SKM-1 (cell line): ENCODE measurements around the gene GALNT1.
A peak's percentile ranks its signal among the peaks of the same experiment; 100 is the strongest.

Experiments used
- DNase-seq: peaks from one replicate; lab custom pipeline; 2025; ENCODE audit not compliant: unreplicated experiment; lab: John Stamatoyannopoulos, UW

Gene GALNT1

DNA sequence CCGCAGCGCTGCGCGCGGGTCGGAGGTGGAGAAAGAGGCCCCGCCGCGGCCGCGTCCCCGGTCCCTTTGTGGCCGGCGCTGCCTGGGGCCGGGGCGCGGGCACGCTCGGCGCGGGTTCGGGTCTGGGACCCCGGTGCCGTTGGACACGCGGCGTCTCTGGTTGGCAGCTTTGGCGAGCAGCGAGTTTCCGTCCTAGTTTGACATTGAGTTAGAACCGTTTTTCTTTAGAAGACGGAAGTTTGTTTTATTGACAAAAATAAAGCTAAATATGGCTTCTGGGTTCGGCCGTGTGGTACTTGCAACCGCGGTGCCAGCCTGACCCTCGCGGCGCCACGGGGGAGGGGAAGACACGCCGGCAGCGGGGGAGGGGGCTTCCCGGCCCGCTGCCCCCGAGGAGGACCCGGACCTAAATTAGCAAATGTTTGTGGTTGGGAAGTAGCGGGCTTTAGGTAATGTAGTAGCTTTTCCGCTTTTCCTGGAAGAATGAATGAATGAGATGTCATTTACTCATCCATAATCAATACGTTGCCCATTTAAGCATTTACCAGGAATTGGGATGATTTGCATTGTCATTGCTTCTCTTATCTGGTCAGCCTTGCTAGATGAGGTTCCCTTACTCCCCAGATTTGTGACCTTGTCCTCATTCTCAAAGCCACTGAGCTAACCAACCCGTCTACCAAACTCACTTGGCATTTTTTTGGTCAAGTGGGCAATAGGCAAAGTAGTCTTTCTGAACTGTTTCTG, 530 bp downstream of the GALNT1 start:
- DNase-seq, result no peak

DNA sequence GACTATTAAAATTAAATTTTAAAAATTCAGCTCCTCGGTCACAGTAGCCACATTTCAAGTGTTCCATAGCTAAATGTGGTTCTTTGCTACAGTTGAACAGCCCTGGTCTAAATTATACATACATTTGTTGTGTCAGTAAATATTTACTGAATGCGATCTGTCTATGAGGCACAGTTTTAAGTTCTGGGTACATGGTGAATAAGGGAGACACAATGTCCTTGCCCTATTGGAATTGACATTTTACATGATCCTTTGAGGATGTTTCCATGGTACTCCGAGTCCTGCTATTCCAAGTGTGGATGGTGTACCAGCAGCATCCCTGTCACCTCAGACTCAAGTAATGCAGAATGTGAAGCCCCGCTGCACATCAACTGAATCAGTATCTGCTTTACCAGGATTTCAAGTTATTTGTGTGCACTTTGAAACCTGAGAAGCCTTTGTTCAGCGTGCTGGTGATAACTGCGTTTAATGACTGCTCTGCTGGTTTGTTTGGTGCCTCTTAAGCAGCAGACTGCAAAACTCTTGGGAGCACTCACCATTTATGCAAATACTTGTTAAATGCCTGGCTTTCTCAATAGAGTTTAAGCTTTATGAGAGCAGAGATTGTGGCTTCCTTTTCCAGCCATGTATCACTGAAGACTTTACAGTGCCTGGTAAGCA, 1.5 kb downstream of the GALNT1 start:
- no peak for DNase-seq

DNA sequence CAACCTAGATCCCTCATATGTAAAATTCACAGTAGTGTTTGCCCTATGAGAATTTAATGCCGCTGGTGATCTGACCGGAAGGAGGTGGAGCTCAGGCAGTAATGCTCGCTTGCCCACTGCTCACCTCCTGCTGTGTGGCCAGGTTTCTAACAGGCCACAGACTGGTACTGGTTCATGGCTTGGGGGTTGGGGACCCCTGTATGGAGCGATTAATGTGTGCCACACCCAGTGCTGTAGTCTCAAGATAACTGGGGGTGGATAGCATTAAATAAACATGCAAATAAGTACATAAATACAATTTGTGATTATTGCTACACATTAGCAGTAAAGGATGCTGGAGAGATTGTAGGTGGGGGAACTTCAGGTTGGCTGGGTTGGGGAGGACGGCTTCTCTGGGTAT, 3.2 kb downstream of the GALNT1 start:
- no peak for DNase-seq

DNA sequence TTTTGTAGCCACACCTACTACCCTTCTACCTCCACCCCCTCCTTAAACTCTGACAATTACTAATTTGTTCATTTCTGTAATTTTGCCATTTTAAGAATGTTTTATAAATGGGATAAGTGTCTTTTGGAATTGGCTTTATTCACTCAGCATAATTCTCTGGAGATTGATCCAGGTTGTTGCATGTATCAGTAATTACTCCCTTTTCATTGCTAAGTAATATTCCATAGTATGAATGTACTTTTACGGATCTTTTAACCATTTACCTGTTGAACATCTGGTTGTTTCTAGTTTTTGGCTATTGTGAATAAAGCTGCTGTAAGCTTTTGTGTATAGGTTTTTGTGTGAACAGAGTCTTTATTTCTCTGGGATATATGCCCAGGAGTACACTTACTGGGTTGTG, 4.1 kb downstream of the GALNT1 start:
- no peak for DNase-seq

DNA sequence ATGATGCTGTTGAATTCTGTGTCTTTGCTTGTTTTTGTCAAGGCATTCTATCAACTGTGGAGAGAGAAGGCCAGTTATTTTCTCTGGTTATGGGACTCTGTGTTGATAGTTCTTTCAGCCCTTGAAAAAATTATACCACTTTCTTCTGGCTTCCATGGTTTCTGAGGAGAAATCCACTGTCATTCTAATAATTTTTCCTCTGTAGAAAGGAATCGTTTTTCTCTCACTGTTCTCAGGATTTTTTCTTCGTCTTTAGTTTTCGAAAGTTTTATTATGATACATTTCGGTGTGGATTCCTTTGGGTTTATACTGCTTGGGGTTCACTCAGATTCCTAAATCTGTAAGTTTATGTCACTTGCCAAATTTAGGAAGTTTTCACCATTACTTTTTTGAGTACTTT, 6.6 kb downstream of the GALNT1 start:
- DNase-seq, result no peak

DNA sequence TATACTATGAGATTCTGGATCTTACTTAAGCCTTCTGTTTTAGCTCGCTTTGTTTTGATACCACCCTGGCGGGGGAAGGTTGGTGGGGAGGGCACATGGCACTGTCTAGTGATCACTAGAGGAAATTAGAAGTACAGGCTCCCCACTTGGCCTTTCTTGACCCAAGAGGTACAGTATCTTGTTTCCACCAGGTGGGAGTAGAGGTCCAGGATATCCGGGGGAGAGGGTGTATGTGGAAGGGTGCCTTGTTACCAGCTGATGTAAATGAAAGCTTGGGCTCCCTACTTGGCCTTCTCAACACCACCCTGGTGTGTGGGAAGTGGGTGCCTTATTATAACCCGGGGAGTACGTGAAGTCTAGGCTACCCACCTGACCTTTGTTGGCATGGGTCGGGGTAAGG, 7.5 kb downstream of the GALNT1 start:
- no peak for DNase-seq

DNA sequence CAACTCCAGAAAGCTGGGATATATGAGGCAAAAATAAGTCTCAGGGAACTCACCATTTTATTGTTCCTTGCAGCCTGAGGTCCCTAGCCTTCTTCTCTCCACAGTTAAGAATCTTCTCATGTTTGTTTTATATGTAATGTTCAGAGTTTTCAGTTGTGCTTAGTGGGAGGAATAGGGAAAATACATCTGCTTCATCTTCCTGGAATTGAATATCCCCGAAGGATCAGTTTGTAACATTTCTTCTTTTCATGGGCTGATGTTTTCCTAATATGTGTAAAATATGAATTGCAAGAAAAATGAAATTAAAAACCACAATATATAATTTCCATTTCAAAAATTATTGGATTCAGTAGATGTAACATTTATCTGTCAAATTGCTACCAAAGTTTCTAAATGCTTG, 8.0 kb downstream of the GALNT1 start:
- no peak for DNase-seq

DNA sequence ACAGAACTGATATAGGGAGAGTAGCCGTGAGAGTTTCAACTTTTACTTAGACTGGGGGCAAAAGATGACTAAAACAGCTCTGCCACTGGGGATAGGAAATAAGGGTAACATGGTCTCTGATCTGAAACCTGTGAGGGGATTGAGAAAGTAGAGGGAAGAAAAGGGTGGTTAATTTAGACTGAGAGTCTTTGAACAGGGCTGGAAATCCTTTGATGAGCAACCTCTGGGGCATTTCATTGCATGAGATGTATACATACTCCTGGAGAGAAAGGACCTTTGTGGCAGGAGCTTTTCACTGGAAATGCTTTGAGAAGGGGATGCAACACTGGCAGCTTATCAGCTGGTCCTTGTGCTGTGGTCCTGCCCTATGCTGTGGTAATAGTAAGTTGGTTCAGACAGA, 9.4 kb downstream of the GALNT1 start:
- DNase-seq, result no peak

DNA sequence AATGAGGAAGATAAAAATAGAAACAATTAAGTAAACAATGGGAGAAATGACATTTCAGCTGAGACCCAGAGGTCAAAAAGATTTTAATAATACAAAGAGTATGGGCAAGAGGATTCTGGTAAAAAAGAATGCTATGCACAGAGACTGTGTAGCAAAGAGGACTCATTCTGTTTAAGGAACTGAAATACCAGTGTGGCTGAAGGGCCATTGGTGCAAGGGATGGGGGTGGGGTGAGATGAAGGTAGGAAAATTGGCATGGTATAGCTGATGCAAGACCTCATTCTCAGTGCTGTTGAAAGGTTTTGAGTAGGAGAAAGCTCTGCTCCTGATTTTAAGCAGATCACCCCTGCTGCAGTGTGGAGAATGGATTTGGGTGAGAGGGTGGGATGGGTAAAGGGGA, 10.8 kb downstream of the GALNT1 start:
- DNase-seq, result peak; percentile 56

DNA sequence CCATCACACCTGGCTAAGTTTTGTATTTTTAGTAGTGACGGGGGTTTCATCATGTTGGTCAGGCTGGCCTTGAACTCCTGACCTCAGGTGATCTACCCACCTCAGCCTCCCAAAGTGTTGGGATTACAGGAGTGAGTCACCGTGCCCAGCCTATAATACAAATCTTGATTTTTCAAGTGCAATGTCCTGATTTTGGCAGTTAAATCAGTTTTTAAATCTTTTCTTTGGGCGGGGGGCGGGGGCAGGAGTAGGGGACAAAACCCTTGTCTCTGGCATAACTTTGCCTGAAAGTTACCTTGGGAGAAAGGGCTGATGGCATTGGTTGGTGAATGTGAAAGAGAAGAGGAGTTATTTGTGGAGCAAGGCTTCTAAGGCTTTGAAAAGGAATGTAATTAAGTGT, 12.3 kb downstream of the GALNT1 start:
- no peak for DNase-seq

DNA sequence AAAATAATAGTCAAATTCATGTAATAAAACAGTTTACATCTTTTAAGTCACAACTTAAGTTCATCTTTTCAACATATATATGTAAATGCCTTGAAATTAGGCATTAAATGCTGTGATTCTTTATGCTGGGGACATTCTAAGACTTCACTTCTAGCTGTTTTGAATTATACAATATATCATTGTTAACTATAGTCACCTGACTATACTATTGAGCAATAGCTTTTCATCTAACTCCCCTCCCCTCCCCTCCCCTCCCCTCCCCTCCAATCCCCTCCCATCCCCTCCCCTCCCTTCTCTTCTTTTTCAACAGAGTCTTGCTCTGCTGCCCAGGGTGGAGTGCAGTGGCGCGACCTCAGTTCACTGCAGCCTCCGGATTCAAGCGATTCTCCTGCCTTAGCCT, 16.2 kb downstream of the GALNT1 start:
- no peak for DNase-seq

DNA sequence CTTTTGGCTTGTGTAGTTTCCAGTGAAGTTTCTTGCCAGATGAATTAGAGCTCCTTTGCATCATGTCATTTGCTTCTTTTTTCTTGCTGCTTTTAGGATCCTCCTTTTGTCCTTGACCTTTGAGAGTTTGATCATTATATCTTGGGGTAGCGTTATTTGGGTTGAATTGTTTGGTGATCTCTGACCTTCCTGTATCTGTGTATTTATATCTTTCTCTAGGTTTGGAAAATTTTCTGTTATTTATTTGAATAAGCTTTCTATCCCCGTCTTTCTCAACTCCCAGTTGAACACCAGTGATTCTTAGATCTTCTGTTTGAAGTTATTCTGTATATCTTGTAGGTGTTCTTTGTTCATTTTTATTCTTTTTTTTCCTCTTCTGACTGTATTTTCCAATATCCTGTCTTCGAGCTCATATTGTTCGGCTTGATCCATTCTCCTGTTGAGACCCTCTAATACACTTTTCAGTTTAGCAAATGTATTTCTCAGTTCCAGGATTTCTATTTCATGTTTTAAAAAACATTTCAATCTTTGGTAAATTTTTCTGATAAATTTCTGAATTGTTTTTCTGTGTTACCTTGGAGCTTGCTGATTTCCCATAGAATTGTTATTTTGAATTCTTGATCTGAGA, 20.8 kb downstream of the GALNT1 start:
- DNase-seq, result no peak

DNA sequence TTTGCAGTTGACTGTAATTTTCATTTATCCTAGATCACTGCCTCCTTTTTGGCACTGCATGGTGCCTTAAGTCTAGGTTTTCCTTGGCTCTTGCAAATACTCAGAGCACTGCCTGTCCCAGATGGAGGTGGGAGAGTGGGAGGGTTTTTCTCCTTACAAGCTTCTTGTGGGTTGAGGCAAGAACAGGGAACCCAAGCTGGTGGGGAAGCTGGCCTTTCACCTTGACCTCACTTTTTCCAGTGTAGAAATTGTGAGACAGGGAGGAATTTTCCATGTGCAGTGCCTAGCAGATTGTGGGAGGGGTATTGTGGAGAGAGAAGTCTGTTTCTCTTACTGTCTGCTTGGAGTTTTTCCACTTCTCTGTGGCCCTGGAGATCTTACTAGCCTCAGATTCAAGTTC, 21.5 kb downstream of the GALNT1 start:
- no peak for DNase-seq

DNA sequence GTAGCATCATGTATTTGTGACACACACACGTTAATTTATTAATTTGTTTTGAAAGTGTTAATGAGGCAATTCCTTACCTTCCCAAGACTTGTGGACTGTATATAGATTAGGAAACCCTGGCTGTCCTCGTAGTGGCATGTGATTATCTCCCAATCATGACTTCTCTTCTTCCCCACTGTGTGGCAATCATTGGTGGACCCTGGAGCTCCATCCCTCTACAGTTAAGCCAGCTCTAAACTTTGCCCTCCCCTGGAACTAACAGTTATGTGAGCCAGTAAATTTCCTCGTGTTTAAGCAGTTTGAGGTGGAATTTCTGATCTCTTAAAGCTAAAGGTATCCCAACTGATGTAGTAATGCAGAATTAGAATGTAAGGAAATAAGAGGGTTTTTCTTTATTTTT, 22.0 kb downstream of the GALNT1 start:
- no peak for DNase-seq

DNA sequence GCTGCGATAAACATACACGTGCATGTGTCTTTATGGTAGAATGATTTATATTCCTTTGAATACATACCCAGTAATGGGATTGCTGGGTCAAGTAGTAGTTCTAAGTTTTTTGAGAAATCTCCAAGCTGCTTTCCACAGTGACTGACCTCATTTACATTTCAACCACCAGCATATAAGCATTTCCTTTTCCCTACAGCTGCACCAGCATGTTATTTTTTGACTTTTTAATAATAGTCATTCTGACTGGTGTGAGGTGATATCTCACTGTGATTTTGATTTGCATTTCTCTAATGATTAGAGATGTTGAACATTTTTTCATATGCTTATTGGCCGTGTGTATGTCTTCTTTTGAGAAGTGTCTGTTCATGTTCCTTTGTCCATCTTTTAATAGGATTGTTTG, 22.8 kb downstream of the GALNT1 start:
- DNase-seq, result no peak

DNA sequence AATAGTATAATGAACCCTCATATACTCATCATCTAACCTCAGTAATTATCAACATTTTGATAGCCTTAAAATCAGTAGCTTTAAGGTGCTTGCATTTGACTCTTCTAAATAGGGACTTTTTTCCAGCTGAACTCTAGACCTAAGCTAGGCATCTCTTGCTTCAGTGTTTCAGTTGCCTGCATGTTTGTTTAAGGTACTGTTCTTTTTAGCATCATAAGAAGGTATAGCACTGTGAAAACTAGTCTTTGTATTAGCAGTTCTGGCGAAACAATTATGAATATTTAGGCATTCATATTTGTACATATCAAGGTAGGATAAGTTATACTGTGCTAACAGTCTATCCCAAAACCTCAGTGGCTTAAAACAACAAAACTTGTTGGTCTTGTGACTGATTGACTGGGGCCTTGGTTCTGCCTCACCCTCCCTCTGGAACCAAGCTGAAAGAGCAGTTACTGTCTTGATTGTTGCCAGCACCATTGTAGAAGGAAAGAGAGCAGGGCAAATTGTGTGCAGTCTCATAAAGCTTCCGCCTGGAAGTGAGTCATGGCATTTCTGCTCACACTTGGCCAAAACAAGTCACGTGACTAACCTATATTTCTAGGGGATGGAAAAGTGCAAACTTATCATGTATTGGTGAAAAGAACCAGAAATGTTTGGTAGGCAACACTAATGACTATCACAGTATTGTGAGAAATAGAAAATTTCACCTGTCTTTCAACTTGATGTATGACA, 24.3 kb downstream of the GALNT1 start:
- no peak for DNase-seq

DNA sequence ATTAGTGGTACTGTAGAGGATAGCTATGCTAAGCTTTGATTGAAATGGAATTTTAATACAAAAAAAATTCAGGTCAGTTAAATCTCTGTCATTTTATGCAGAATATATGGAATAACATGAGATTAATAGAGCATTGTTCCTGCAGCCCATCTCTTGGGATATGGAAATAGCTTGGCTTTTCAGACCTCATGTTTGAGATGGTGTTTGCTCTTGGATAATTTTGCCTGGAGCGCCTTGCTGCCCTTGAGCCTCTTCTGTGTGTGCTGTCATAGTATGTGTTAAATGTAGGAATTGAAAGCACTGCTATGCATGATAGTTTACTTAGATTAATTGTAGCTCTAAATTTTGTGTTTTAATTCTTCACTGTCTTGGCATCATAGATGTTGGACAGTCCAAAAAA, 27.7 kb downstream of the GALNT1 start:
- no peak for DNase-seq

DNA sequence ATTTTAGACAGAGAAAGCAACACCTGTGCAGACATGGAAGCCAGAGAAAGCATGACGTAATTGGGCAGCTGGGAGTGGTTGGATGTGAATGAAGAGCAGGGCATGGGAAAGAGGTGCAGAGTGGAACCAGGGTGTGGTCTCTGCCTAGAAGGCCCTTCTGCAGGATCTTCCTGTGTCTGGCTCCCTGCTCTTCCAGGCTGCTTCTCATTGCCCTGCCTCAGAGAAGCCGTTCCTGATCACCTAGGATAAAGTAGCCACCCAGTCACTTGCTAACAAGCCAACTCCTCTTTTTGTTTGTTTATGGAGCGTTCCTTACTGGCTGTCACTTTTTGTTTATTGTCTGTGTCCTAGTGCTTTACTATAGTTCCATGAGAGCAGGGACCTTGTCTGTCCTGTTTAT, 28.5 kb downstream of the GALNT1 start:
- no peak for DNase-seq

DNA sequence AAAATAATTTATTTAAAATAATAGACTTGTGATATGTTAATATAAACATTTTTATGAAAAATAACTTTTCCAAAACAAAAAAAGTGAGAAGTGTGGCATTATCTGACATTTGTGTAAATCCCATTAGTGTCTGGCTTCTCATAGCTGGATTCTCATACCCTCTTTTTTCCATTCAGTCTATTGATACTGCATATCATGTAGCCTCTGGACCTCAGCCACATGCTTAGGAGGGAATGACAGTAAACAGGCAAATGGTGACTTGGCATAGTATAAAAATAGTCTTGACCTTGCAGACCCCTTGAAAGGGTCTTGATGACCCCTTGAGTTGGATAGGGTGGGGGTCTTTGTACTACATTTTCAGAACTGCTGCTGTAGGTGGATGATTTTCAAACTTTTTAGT, 29.2 kb downstream of the GALNT1 start:
- DNase-seq, result no peak

DNA sequence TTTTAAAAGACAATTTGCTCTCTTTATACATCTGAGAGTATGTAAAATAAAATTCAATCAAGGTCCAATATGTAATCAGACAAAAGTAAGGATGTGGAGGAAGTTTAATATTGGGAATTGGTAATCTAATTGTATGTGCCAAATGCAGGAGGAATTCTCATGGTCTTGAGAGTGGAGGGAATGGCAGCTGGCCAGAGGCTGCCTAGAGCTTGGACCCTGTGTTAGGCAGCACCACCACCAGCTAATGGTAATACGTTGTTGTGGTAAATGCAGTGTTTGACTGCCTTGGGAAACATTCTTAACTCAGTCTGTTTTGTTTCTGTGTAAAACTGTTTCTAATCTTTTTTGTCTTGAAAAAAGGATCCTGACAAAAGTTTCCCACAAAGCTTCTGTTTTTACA, 30.0 kb downstream of the GALNT1 start:
- DNase-seq, result no peak

DNA sequence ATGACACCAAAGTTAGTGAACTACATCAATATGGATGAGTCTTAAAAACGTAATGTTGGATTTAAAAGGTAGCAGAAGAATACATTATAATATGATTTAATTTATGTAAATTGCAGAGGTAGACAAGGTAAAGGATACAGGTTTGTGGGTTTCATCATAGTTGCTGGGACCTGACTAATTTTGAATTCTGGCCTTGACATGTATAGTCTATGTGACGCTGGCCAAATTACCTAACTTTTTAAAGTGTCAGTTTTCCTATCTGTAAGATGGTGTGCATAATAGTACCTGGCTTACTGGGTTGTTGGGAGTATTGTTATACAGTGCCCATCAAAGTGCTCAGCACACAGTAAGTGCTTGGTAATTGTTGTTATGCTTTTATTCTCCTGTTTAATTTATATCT, 34.5 kb downstream of the GALNT1 start:
- DNase-seq, result no peak
